Measurements from ENCODE around the gene PIEZO2.

DNA sequence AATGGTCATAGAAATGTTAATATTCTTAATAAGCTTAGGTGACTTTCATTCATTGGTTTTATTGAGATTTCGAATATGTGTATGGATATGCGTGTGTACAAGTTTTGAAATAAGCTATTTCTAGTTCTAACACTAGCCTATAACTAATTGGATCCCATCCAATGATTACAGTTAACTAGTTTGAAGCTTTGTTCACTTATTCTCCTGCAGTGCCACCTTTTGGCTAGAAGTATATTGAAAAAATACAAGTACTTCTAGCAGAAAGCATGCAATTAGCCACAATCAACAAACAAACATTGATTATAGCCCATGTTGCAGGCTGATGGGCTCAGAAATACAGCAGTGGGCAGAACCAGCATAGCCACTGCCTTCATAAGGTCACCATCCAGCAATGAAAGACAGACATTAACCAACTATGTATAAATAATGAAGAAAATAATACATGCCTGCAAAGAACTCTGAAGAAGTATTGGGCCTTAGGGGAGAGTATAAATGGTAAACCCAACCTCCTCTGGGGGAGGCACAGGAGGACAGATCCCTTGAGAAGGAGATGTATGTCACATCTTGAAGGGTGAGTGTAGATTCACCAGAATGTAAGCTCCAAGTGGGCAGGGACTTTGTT is 5.1 kb upstream of the PIEZO2 start:
- TF ChIP-seq, protein P1, sequence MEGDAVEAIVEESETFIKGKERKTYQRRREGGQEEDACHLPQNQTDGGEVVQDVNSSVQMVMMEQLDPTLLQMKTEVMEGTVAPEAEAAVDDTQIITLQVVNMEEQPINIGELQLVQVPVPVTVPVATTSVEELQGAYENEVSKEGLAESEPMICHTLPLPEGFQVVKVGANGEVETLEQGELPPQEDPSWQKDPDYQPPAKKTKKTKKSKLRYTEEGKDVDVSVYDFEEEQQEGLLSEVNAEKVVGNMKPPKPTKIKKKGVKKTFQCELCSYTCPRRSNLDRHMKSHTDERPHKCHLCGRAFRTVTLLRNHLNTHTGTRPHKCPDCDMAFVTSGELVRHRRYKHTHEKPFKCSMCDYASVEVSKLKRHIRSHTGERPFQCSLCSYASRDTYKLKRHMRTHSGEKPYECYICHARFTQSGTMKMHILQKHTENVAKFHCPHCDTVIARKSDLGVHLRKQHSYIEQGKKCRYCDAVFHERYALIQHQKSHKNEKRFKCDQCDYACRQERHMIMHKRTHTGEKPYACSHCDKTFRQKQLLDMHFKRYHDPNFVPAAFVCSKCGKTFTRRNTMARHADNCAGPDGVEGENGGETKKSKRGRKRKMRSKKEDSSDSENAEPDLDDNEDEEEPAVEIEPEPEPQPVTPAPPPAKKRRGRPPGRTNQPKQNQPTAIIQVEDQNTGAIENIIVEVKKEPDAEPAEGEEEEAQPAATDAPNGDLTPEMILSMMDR (conservative IDR thresholded peaks at IDR 0.05): peak; percentile 77
- no peak for TF ChIP-seq ZFX (IDR thresholded peaks at IDR 0.05)

Data from C4-2B (cell line).